ENCODE data around the gene NDUFS2. TPM values are rescaled to one million over a fixed set of nuclear protein-coding genes. Genes with fewer than 3 reads are reported as not detected.

NDUFS2 gene
- total and polyA plus RNA-seq, 2 of the 8 experiments (the other 6 are each of a cell fraction or from before 2014, with no cell fraction given), result 95.1 to 113 TPM

DNA sequence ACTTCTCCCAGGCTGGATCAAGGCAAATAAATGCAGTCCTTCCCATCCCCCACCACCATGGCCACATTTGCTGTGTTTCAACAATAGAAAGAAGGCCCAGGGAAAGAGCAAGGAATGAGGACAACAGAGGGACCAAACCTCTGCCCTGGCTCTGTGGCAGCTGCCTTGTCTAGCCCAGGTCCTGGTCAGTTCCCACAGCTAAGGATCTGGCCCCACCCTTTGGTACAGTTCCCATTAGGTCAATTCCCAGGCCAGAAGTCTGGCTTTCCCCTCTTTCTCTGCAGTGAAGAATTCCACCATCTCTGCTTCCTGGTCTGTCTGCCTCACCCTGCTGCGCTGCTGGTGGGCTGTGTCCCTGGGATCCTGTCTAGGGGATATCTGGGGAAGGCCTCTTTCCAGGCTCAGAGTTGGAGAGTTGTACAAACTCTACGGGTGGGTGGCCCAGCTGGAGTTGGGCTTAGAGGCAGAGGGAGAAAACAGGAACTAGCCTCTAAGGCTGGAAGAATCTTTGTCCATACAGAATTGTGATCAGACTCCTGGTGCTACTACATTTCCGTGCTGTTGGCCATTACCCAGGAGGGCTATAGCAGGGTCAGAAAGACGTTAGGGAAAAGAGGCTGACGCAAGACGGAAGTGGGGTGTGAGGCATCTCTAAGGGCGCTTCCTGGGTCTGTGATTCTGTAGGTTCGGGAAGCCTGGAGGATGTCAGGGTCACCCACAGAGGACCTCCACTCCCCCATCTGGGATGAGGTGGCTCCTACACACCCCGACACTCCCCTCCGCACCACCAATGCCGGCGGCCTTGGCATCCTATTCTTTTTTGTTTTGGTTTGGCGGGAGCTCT lies 953 bp upstream of the NDUFS2 start:
- Histone ChIP-seq H3K23ac (ENCODE audit: insufficient read length) (no peak overlapping the region), H3K36me3 (ENCODE audit: control insufficient read depth in 2 of 4, insufficient read depth in 4 of 4, low read length in 3 of 4) (peaks cover 3 to 22% (median 4%) of the 10 kb centered on the region in 4 experiments; a peak in 6 of 8 replicates), H3K4ac (replicated peaks; ENCODE audit: insufficient read length, low read depth, low read length) (peak overlapping the region; percentile 28), H2BK15ac (ENCODE audit: low read length) (peak overlapping the region; percentile 88; the same call in 1 of the 2 replicates), H4K20me1 (replicated peaks in 1 of 2; ENCODE audit: control insufficient read depth in 1 of 2, insufficient read depth in 2 of 2, low read length in 2 of 2) (no peaks in the 10 kb centered on the region), H3K79me1 (ENCODE audit: low read depth, low read length) (peaks cover 9% of the 10 kb centered on the region; the same call in 1 of the 2 replicates), H3K23me2 (ENCODE audit: low read depth, low read length) (peaks cover 13% of the 10 kb centered on the region), H2BK5ac (ENCODE audit: low read depth, low read length) (peak overlapping the region; percentile 75), H3K4me3 (ENCODE audit: extremely low read depth in 1 of 4, insufficient read depth in 2 of 4, low read depth in 3 of 4, low read length in 4 of 4) (peak overlapping the region in 3 of 4 experiments; percentile 4 to 97 (median 96); a peak in 4 of 8 replicates), H2BK12ac (ENCODE audit: low read depth, low read length) (peak overlapping the region; percentile 99), H3K4me2 (ENCODE audit: insufficient read depth in 1 of 2, low read depth in 2 of 2, low read length in 2 of 2) (peak overlapping the region; percentile 75 to 80), H3K18ac (ENCODE audit: extremely low read depth, low read length) (peak overlapping the region; percentile 100), H3K4me1 (replicated peaks in 1 of 4; ENCODE audit: control insufficient read depth in 3 of 4, insufficient read depth in 4 of 4, low read length in 3 of 4) (peaks cover 23 to 54% (median 48%) of the 10 kb centered on the region in 4 experiments), H4K91ac (replicated peaks; ENCODE audit: insufficient read length, low read length) (peak overlapping the region; percentile 91), H3K14ac (ENCODE audit: insufficient read length) (no peak overlapping the region), H3K27ac (ENCODE audit: low read depth, low read length) (peak overlapping the region; percentile 94), H2BK120ac (replicated peaks; ENCODE audit: low read depth, low read length) (peak overlapping the region; percentile 76), H4K5ac (ENCODE audit: insufficient read length, low read depth, low read length) (peak overlapping the region; percentile 92), H2AK5ac (ENCODE audit: low read depth, low read length) (peak overlapping the region; percentile 39), H4K8ac (ENCODE audit: extremely low read depth, insufficient read depth, low read length) (peak overlapping the region; percentile 87; the same call in 1 of the 2 replicates), H2AFZ (ENCODE audit: low read length) (no peak overlapping the region), H3K79me2 (ENCODE audit: control insufficient read depth in 1 of 2, insufficient read depth in 2 of 2, low read length in 2 of 2) (peaks cover 0 to 14% of the 10 kb centered on the region in 2 experiments; a peak in 2 of 4 replicates), H3K27me3 (replicated peaks in 1 of 4; ENCODE audit: control insufficient read depth in 3 of 4, extremely low read depth in 1 of 4, insufficient read depth in 3 of 4, low read length in 3 of 4) (no peaks in the 10 kb centered on the region), H3K9ac (replicated peaks in 1 of 4; ENCODE audit: extremely low read depth in 1 of 4, low read depth in 3 of 4, low read length in 3 of 4) (peak overlapping the region in 2 of 4 experiments; percentile 63 to 67; a peak in 4 of 7 replicates), H3K9me3 (ENCODE audit: insufficient read depth in 2 of 2, low read depth in 1 of 2, low read length in 1 of 2) (no peaks in the 10 kb centered on the region), H3K56ac (replicated peaks; ENCODE audit: insufficient read length, low read depth, low read length) (peak overlapping the region; percentile 0), H2BK20ac (ENCODE audit: low read length) (peak overlapping the region; percentile 5)
- FAIRE-seq (no peak), DNase-seq (ENCODE audit: low read depth in 1 of 2, low spot score in 2 of 2) (no peak)
- WGBS, 2 experiments (ENCODE audit: extremely low coverage in 1 of 2, insufficient coverage in 1 of 2, insufficient read length in 1 of 2, insufficient replicate concordance in 2 of 2, low coverage in 1 of 2, low lambda C conversion rate in 2 of 2, missing lambda C conversion rate in 1 of 2), result 76% methylated on average over 13 of the region's 13 CpGs; no CpG with 5 or more reads in 1 of the 2 experiments
- ChIA-PET CTCF (ENCODE audit: partially characterized antibody) (interaction anchor here (0.6 to 17.6 kb wide), 10 partner anchors 10 to 209 kb away, joined by 3 to 427 read pairs (median 4); partner anchors contain the start of genes APOA2, FCER1G, PCP4L1 and PPOX), POLR2A (ENCODE audit: partially characterized antibody) (interaction anchor here (0.6 to 4.6 kb wide), 27 partner anchors 9 to 184 kb away, joined by 3 to 82 read pairs (median 4); partner anchors contain the start of genes APOA2, B4GALT3, DEDD and FCER1G)
- peak; percentile 2; the same call in 1 of the 2 replicates for TF ChIP-seq TBP (IDR thresholded peaks at IDR 0.05; ENCODE audit: low read depth, low read length)

All from H1 (cell line).